Coronary artery (tissue), 2 donors: ENCODE data around the gene AGRN.
"Not testable (repeated sequence)": the region's sequence is repeated elsewhere in the genome, so short reads cannot be mapped to it uniquely, and the experiment has no call there.

Experiments
- DNase-seq: peaks from one replicate; pipeline ENCODE4 v3.0.0-alpha.2; 2017; ENCODE audit warnings: low spot score
- H3K27ac ChIP-seq, 2 donors: fragments of 200-600 bp; sonication (generic); one replicate each; pipeline ENCODE4 v1.5.1; 2016 to 2019
- H3K4me3 ChIP-seq: fragments of 200-600 bp; sonication (generic); 2 replicates; pipeline ENCODE4 v1.5.1; 2016; ENCODE audit warnings: mild to moderate bottlenecking, moderate library complexity
- TF ChIP-seq, protein P1 (sequence below): fragments of 200-600 bp; sonication (generic); IDR thresholded peaks from one replicate; pipeline ENCODE4 v1.5.1; 2019; ENCODE audit warnings: antibody characterized with exemption

AGRN gene

DNA sequence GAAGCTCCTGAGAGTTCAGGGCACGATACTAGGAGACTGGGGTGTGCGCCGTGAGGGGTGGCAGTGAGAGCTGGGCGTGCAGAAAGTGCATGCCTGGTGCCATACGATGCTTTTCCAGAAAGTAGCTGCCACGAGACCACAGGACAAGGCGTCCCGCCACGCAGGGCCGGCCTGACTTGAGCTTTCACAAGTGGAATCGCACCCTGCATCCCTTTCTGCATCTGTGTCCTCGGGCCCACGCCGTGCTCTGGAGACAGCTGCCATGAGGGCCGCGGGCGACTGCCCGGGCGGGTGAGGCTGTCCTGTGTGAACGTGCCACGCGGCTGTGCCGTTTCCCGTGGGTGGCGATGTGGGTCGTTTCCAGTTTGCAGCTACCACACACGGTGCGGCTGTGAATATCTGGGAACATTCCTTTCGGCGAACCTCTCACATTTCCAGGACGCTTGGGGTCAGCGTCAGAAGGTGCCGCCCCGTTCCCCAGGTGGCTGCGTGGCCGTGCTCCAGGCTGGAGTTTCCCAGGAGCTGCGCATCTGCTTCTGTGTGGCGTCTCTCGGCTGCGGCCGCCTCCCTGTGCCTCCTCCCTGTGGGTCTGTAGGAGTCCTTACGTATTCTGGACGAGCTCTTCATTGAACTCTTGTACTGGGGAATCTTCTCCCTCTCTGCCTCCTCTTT lies 37.0 kb upstream of the AGRN start:
- DNase-seq = no peak
- TF ChIP-seq, protein P1, sequence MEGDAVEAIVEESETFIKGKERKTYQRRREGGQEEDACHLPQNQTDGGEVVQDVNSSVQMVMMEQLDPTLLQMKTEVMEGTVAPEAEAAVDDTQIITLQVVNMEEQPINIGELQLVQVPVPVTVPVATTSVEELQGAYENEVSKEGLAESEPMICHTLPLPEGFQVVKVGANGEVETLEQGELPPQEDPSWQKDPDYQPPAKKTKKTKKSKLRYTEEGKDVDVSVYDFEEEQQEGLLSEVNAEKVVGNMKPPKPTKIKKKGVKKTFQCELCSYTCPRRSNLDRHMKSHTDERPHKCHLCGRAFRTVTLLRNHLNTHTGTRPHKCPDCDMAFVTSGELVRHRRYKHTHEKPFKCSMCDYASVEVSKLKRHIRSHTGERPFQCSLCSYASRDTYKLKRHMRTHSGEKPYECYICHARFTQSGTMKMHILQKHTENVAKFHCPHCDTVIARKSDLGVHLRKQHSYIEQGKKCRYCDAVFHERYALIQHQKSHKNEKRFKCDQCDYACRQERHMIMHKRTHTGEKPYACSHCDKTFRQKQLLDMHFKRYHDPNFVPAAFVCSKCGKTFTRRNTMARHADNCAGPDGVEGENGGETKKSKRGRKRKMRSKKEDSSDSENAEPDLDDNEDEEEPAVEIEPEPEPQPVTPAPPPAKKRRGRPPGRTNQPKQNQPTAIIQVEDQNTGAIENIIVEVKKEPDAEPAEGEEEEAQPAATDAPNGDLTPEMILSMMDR = no peak
- H3K4me3 ChIP-seq = no peak overlapping the region
- no peak overlapping the region for H3K27ac ChIP-seq

DNA sequence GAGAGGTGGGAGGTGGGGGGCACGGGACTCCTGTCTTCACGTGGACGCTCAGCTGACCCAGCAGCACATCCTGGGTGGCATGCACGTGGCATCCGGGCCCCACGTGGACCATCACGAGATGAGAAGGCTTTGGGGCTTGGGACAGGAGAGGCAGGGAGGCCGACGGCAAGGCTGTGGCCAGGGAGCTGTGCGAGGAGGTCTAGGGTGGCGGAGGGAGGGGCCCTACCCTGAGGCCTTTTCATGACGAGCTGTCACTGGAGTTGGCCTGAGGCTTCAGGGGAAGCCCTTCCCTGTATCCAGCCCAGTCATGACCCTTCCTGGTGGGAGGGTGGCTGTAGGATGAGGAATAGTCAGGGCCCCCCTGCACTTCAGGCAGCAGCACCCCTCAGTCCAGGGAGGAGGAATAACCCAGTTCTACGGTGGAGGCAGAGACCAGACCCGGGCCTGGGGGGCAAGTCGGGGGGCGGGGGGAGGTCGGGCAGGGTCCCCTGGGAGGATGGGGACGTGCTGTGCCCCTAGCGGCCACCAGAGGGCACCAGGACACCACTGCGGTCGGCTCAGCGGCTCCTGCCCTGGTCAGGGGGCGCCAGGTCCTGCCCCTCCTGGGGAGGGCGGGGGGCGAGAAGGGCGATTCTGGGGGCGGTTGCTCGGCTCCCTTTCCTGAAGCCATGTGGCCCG lies 36.0 kb upstream of the AGRN start:
- no peak overlapping the region for H3K27ac ChIP-seq
- TF ChIP-seq, protein P1 = peak; percentile 98
- H3K4me3 ChIP-seq = peak overlapping the region; percentile 40
- DNase-seq = no peak

DNA sequence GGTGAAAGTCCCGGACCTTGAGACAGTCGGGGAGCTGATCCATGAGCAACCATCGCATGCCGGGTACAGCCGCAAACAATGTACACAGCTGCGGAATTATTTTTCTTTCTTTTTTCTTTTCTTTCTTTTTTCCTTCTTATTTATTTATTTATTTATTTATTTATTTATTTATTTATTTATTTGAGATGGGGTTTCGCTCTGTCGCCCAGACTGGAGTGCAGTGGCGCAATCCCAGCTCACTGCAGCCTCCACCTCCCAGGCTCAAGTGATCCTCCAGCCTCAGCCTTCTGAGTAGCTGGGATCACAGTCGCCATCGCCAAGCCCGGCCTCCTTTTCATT lies 35.5 kb upstream of the AGRN start:
- TF ChIP-seq, protein P1 = peak; percentile 2
- Histone ChIP-seq H3K27ac (no peak overlapping the region), H3K4me3 (peak overlapping the region; percentile 40)
- DNase-seq = no peak

DNA sequence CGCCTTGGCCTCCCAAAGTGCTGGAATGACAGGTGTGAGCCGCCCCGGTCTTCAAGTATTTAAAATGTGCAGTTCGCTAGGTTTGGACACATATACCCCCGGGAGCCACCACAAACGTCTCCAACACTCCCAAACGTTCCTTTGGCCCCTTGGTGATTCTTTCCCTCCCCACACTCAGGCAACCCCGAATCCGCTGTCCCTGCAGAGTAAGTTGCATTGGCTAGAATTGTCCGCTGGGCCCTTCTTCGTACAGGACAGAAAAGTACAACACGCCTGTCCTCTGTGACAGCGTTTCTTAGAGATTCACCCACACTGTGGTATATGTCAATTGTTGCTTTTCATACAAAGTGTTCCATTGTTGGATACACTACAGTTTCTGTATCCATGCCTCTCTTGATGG lies 34.8 kb upstream of the AGRN start:
- no peak for DNase-seq
- TF ChIP-seq, protein P1 = no peak
- Histone ChIP-seq H3K27ac (no peak overlapping the region), H3K4me3 (no peak overlapping the region)

DNA sequence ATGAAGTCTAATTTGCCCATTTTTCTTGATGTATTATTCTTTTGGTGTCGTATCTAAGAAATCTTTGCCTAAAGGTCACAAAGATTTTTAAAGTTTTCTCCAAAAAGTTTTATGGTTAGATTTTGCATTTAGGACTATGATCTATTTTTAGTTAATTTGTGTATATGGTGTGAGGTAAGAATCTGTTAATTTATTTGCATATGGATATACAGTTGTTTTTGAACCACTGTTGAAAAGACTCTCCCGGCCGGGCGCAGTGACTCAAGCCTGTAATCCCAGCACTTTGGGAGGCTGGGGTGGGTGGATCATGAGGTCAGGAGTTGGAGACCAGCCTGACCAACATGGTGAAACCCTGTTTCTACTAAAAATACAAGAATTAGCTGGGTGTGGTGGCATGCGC lies 31.9 kb upstream of the AGRN start:
- H3K4me3 ChIP-seq, H3K27ac ChIP-seq, DNase-seq: not testable (repeated sequence)

DNA sequence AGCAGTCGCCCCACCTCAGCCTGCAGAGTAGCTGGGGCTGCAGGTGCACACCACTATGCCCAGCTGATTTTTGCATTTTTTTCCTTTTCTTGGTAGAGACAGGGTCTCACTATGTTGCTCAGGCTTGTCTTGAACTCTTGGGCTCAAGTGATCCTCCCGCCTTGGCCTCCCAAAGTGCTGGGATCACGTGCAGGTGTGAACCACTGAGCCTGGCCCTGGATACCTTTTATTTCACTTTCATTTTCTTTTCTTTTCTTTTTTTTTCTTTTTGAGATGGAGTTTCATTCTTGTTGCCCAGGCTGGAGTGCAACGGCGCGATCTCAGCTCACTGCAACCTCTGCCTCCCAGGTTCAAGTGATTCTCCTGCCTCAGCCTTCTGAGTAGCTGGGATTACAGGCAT lies 28.6 kb upstream of the AGRN start:
- not testable (repeated sequence) for H3K4me3 ChIP-seq

DNA sequence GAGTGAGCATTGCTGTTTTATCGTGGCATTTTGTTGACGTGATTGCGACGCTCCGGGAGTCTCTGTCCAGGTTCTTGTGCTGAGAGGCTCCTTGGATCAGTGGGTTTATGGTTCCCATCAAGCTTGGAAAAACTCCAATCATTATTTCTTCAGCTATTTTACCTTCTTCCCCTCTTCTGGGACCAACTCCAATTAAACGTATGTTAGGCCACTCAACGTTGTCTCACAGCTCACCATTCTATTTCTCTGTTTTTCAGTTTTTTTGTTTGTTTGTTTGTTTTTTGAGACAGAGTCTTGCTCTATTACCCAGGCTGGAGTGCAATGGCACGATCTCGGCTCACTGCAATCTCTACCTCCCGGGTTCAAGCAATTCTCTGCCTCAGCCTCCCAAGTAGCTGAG lies 28.0 kb upstream of the AGRN start:
- Histone ChIP-seq H3K27ac (no peak overlapping the region), H3K4me3 (no peak overlapping the region)
- no peak for DNase-seq
- TF ChIP-seq, protein P1 = no peak

More for the DNA sequence above, 28.6 kb upstream of the AGRN start:
- H3K27ac ChIP-seq, DNase-seq: not testable (repeated sequence)

DNA sequence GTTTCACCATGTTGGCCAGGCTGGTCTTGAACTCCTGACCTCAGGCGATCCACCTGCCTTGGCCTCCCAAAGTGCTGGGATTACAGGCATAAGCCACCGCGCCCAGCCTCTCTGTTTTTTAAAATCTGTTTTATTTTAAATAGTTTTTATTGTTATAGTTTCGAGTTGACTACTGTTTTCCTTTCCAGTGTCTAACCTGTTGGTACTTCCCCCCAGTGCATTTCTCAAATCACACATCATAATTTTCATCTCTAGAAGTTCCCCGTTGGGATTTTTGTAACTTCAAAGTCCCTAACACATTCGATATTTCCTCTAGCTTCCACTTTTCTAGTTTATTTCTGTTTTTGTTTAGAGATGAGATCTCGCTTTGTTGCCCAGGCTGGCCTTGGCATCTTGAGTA lies 27.6 kb upstream of the AGRN start:
- Histone ChIP-seq H3K4me3 (no peak overlapping the region), H3K27ac (no peak overlapping the region)
- TF ChIP-seq, protein P1 = no peak
- no peak for DNase-seq
